T-helper 1 cell treated with Interleukin-12 subunit alpha and Interleukin-12 subunit beta and Interleukin-4 antibody, amounts not matched to agents 30 μg/mL and 1 μg/mL, for 36 hours (primary cell): ENCODE data around the gene MYO18A.

ENCODE experiments used
- H3K27ac Mint-ChIP-seq: one replicate; pipeline ENCODE4 v1.8.0; 2021; ENCODE audit warnings: mild to moderate bottlenecking, mixed read lengths
- H3K27me3 Mint-ChIP-seq: one replicate; pipeline ENCODE4 v1.8.0; 2021; ENCODE audit warnings: low read depth, mixed read lengths
- H3K36me3 Mint-ChIP-seq: one replicate; pipeline ENCODE4 v1.8.0; 2021; ENCODE audit warnings: low read depth, mixed read lengths
- H3K4me1 Mint-ChIP-seq: one replicate; pipeline ENCODE4 v1.8.0; 2021; ENCODE audit warnings: low read depth, mixed read lengths
- H3K4me3 Mint-ChIP-seq: one replicate; pipeline ENCODE4 v1.8.0; 2021; ENCODE audit warnings: mild to moderate bottlenecking, moderate library complexity, mixed read lengths
- H3K9me3 Mint-ChIP-seq: one replicate; pipeline ENCODE4 v1.8.0; 2021; ENCODE audit warnings: mixed read lengths

The MYO18A gene

GRCh38 chr17:29054835-29055234 lies 125.4 kb downstream of the MYO18A start:
- peaks cover 1% of the 10 kb centered on the region for H3K27me3 Mint-ChIP-seq
- no peaks in the 10 kb centered on the region for H3K4me1 Mint-ChIP-seq

GRCh38 chr17:29051731-29052130 lies 128.5 kb downstream of the MYO18A start:
- H3K27ac Mint-ChIP-seq: no peak overlapping the region
- H3K9me3 Mint-ChIP-seq: no peaks in the 10 kb centered on the region
- H3K4me3 Mint-ChIP-seq: no peak overlapping the region
- H3K36me3 Mint-ChIP-seq: no peaks in the 10 kb centered on the region
- no peaks in the 10 kb centered on the region for H3K4me1 Mint-ChIP-seq
- H3K27me3 Mint-ChIP-seq: peaks cover 8% of the 10 kb centered on the region

More at GRCh38 chr17:29054835-29055234, 125.4 kb downstream of the MYO18A start:
- Mint-ChIP-seq H3K9me3 (no peaks in the 10 kb centered on the region), H3K4me3 (no peak overlapping the region), H3K36me3 (no peaks in the 10 kb centered on the region), H3K27ac (no peak overlapping the region)

GRCh38 chr17:29051194-29051593 lies 129.0 kb downstream of the MYO18A start:
- Mint-ChIP-seq H3K27me3 (peaks cover 8% of the 10 kb centered on the region), H3K9me3 (no peaks in the 10 kb centered on the region), H3K4me1 (no peaks in the 10 kb centered on the region), H3K4me3 (no peak overlapping the region), H3K36me3 (no peaks in the 10 kb centered on the region), H3K27ac (no peak overlapping the region)

DNA sequence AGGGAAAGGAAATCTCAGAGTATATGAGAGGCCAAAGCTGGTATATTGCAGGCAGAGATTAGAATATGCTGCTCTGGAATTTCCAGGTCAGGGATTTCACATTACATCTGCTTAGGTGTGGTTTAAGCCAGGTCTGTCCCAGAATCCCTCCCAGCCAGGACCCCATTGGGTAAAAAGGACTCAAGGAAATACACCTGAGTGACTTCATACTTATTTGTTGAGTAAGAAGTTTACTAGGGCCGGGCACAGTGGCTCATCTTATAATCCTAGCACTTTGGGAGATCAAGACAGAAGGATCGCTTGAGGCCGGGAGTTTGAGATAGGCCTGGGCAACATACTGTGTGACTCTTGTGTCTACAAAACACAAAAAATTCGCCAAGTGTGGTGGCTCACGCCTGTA lies 130.0 kb downstream of the MYO18A start:
- Mint-ChIP-seq H3K4me1 (no peaks in the 10 kb centered on the region), H3K9me3 (no peaks in the 10 kb centered on the region), H3K27me3 (peaks cover 8% of the 10 kb centered on the region), H3K4me3 (no peak overlapping the region), H3K36me3 (no peaks in the 10 kb centered on the region), H3K27ac (no peak overlapping the region)

DNA sequence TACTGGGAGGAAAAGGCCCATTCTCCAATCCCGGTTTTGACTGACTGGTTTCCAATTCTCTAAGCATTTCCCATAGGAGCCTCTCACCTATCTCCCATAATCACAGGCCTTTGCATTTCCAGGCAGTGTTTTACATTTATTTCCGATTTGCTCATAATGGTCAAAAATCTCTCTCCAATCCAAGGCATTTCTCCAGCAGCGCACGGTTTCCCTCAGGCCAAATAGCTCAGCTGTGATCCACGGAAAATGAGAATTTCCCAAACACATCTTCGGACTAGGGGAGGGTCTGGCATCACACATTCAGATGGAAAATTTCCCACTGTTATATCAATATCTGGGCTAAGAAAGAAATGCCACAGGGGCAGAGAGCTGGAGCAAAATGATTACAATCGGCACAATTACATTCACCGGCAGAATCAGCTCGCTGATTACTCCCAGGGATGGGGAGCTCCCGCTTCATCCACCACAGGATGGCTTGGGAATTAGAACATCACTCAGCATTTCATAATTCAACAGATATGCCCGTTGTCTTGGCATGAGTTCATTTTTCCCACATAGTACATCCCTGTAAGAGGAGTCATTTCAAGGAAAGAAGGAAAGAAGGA lies 130.6 kb downstream of the MYO18A start:
- Mint-ChIP-seq H3K27ac (no peak overlapping the region), H3K4me1 (no peaks in the 10 kb centered on the region), H3K9me3 (no peaks in the 10 kb centered on the region), H3K27me3 (peaks cover 8% of the 10 kb centered on the region), H3K4me3 (no peak overlapping the region), H3K36me3 (no peaks in the 10 kb centered on the region)

GRCh38 chr17:29048440-29049368 lies 131.5 kb downstream of the MYO18A start:
- H3K27ac Mint-ChIP-seq: no peak overlapping the region
- H3K36me3 Mint-ChIP-seq: no peaks in the 10 kb centered on the region
- H3K4me3 Mint-ChIP-seq: no peak overlapping the region
- no peaks in the 10 kb centered on the region for H3K4me1 Mint-ChIP-seq
- peaks cover 8% of the 10 kb centered on the region for H3K27me3 Mint-ChIP-seq
- H3K9me3 Mint-ChIP-seq: no peaks in the 10 kb centered on the region

GRCh38 chr17:29046473-29046839 lies 133.7 kb downstream of the MYO18A start:
- no peak overlapping the region for H3K27ac Mint-ChIP-seq
- peaks cover 3% of the 10 kb centered on the region for H3K4me1 Mint-ChIP-seq
- H3K27me3 Mint-ChIP-seq: peaks cover 8% of the 10 kb centered on the region
- H3K36me3 Mint-ChIP-seq: no peaks in the 10 kb centered on the region
- no peaks in the 10 kb centered on the region for H3K9me3 Mint-ChIP-seq
- no peak overlapping the region for H3K4me3 Mint-ChIP-seq

- Mint-ChIP-seq H3K4me1 (peaks cover 3% of the 10 kb centered on the region), H3K36me3 (no peaks in the 10 kb centered on the region), H3K27me3 (peaks cover 8% of the 10 kb centered on the region), H3K9me3 (no peaks in the 10 kb centered on the region), H3K4me3 (no peak overlapping the region), H3K27ac (no peak overlapping the region)
Measured at GRCh38 chr17:29045734-29046472, 134.3 kb downstream of the MYO18A start.

DNA sequence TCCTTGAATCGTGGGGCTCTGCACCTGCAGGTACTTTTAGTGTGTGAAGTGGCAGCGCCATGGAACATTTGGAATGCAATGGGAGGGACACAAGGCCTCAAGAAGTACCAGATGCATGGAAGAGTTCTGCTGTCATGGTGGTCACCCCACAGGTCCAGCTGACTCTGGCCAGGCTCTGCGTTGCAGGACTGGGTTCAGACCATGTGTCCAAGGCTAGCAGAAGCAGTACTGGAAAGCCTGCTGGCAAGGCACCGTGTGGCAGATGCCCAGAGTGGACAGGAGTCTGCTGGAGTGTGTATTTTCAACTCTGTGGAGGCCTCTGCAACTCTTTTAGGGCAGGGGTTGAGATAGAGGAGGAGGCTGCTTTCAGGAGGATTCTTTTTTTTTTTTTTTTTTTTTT lies 135.2 kb downstream of the MYO18A start:
- no peaks in the 10 kb centered on the region for H3K9me3 Mint-ChIP-seq
- H3K4me3 Mint-ChIP-seq: no peak overlapping the region
- peaks cover 3% of the 10 kb centered on the region for H3K4me1 Mint-ChIP-seq
- no peak overlapping the region for H3K27ac Mint-ChIP-seq
- H3K27me3 Mint-ChIP-seq: peaks cover 8% of the 10 kb centered on the region
- H3K36me3 Mint-ChIP-seq: no peaks in the 10 kb centered on the region

DNA sequence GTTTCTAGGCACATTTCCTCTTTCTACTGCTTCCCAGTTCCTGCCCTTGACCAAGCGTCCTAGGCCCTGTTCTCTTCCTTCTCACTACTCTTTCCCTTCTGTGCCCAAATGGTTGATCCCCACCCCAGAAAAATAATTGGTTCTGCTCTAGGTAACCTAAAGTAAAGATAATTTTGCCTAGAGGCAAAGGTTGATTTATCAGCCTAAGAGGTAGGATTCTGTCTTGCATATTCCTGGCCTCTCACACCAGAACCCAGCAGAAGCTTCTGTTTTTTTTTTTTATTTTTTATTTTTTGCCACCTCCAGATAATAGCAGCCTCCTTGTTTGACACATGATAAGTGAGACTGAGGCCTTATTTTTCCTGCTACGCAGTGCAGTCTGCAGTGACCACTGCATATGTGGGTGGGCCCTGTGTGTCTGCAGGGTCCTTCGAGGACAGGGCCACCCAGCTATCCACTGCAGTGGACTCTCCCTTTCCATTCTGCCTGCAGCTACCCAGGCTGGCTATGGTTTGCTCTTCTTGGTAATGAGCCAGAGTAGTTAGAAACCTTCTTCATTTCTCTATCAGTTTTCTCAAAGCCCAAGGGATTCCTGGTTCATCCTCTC lies 136.6 kb downstream of the MYO18A start:
- H3K9me3 Mint-ChIP-seq: no peaks in the 10 kb centered on the region
- H3K4me1 Mint-ChIP-seq: peaks cover 3% of the 10 kb centered on the region
- H3K4me3 Mint-ChIP-seq: no peak overlapping the region

DNA sequence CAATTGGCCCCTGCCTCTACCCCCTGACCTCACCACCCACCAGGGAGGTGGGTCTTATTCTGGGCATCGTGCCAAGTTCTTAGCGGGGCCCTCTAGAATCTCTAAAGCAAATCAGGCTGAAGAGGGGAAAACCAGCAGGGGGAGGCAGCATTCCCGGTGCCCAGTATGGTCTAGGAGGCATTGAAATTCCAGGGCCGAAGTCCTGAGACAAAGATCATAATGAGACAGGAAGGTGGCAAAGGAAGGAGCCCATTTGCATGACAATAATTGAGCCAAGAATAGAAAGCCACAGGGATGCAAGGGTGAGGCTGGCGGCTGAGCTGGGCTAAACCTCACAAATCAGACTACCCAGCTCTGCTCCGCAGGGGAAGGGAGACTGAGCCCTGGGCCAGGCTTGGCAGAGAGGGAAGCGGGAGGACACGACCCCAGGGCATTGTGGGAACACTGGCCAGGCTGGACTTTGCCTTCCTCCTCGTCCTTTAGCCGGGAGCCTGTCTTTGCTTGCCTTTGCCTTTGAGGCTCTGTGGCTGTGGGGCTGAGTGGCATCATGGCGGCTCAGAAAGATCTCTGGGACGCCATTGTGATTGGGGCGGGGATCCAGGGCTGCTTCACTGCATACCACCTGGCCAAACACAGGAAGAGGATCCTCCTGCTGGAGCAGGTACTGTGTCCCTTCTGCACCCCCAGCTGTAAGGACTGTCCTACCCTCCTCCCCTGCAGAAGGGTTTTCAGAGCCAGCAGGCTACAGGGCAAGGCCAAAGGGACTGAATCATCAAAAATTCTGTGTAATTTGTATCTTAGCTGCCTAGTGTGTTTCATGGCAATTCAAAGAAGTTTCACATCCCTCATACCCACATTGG lies 137.3 kb downstream of the MYO18A start, which contains the start of gene PIPOX:
Gene PIPOX (plus strand): TSS at position 463 of the 860 bp plus-strand sequence. CDS start 85 bp downstream, at position 548.
- Mint-ChIP-seq H3K27me3 (no peaks in the 10 kb centered on the region), H3K27ac (no peak within 1 kb of the TSS), H3K36me3 (no peaks in the 10 kb centered on the region), H3K4me3 (no peak within 1 kb of the TSS), H3K9me3 (no peaks in the 10 kb centered on the region), H3K4me1 (peaks cover 3% of the 10 kb centered on the region)

More for the DNA sequence above, 136.6 kb downstream of the MYO18A start:
- no peaks in the 10 kb centered on the region for H3K36me3 Mint-ChIP-seq
- H3K27me3 Mint-ChIP-seq: no peaks in the 10 kb centered on the region
- H3K27ac Mint-ChIP-seq: no peak overlapping the region

- Mint-ChIP-seq H3K27me3 (no peaks in the 10 kb centered on the region), H3K4me3 (no peak overlapping the region), H3K27ac (no peak overlapping the region), H3K9me3 (no peaks in the 10 kb centered on the region), H3K4me1 (peaks cover 3% of the 10 kb centered on the region), H3K36me3 (no peaks in the 10 kb centered on the region)
Measured at GRCh38 chr17:29042026-29042678, 138.0 kb downstream of the MYO18A start.

DNA sequence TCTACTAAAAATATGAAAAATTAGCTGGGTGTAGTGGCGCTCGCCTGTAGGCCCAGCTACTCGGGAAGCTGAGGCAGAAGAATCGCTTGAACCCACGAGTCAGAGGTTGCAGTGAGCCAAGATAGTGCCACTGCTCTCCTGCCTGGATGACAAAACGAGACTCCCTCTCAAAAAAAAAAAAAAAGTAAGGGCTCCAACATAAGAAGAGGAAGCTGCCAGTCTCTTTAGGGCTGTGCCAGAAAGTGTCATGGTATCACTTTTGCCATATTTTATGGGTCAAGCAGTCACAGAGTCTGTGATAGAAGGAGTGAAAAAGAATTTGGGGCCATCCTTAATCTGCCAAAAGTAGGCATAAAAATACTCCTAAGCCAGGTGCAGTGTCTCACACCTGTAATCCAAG lies 138.6 kb downstream of the MYO18A start:
- Mint-ChIP-seq H3K9me3 (no peaks in the 10 kb centered on the region), H3K4me3 (no peak overlapping the region), H3K36me3 (no peaks in the 10 kb centered on the region), H3K4me1 (peaks cover 3% of the 10 kb centered on the region), H3K27ac (no peak overlapping the region), H3K27me3 (no peaks in the 10 kb centered on the region)
